ENCODE data around the gene FGF10. TPM values are rescaled to one million over a fixed set of nuclear protein-coding genes. Genes with fewer than 3 reads are reported as not detected.
A peak's percentile ranks its signal among the peaks of the same experiment; 100 is the strongest.

FGF10 gene
- polyA plus RNA-seq, 3 donors, result not detected

- Histone ChIP-seq H3K27me3 (ENCODE audit: control insufficient read depth in 2 of 2, insufficient read depth in 2 of 2, low read length in 2 of 2) (peaks cover 0 to 3% of the 10 kb centered on the region in 2 donors), H3K4me2 (replicated peaks; ENCODE audit: extremely low read depth, low read length, poor library complexity, severe bottlenecking) (no peak overlapping the region), H2AFZ (ENCODE audit: insufficient read depth, low read depth, low read length, poor library complexity, severe bottlenecking) (no peak overlapping the region), H3K79me2 (ENCODE audit: insufficient read depth, low read length) (no peaks in the 10 kb centered on the region), H4K20me1 (ENCODE audit: insufficient read depth, low read length) (no peaks in the 10 kb centered on the region), H3K27ac (ENCODE audit: low read depth in 1 of 2, low read length in 2 of 2) (no peak overlapping the region), H3K4me3 (replicated peaks in 1 of 3; ENCODE audit: low read depth in 2 of 3, low read length in 3 of 3) (no peak overlapping the region), H3K9me3 (replicated peaks in 1 of 2; ENCODE audit: control insufficient read depth in 1 of 2, insufficient read depth in 1 of 2, low read length in 2 of 2) (no peaks in the 10 kb centered on the region), H3K36me3 (replicated peaks in 1 of 2; ENCODE audit: control insufficient read depth in 1 of 2, insufficient read depth in 2 of 2, low read length in 2 of 2) (no peaks in the 10 kb centered on the region), H3K9ac (ENCODE audit: insufficient read depth, low read length, poor library complexity, severe bottlenecking) (no peak overlapping the region), H3K4me1 (ENCODE audit: control insufficient read depth in 1 of 2, insufficient read depth in 2 of 2, low read length in 2 of 2) (no peaks in the 10 kb centered on the region)
- intact Hi-C loops (cut with micrococcal nuclease), result no loop called here
- H3K9me3 Mint-ChIP-seq, result peaks cover 0 to 3% (median 0%) of the 10 kb centered on the region in 7 donors
- 89% methylated on average over 2 of the region's 3 CpGs for WGBS (ENCODE audit: insufficient coverage)
- TF ChIP-seq, protein P1, sequence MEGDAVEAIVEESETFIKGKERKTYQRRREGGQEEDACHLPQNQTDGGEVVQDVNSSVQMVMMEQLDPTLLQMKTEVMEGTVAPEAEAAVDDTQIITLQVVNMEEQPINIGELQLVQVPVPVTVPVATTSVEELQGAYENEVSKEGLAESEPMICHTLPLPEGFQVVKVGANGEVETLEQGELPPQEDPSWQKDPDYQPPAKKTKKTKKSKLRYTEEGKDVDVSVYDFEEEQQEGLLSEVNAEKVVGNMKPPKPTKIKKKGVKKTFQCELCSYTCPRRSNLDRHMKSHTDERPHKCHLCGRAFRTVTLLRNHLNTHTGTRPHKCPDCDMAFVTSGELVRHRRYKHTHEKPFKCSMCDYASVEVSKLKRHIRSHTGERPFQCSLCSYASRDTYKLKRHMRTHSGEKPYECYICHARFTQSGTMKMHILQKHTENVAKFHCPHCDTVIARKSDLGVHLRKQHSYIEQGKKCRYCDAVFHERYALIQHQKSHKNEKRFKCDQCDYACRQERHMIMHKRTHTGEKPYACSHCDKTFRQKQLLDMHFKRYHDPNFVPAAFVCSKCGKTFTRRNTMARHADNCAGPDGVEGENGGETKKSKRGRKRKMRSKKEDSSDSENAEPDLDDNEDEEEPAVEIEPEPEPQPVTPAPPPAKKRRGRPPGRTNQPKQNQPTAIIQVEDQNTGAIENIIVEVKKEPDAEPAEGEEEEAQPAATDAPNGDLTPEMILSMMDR (IDR thresholded peaks at IDR 0.05), result no peak
- no peak overlapping the region for H3K4me3 Mint-ChIP-seq
- DNase-seq, result no peak
- H3K36me3 Mint-ChIP-seq, result no peaks in the 10 kb centered on the region
- no peaks in the 10 kb centered on the region for H3K4me1 Mint-ChIP-seq
- no peak overlapping the region for H3K27ac Mint-ChIP-seq
- H3K27me3 Mint-ChIP-seq (ENCODE audit: low read depth in 3 of 3), result peaks cover 2 to 6% (median 3%) of the 10 kb centered on the region in 3 donors
These were observed 7.1 kb upstream of the FGF10 start for GRCh38 chr5:44396312-44396711.

DNA sequence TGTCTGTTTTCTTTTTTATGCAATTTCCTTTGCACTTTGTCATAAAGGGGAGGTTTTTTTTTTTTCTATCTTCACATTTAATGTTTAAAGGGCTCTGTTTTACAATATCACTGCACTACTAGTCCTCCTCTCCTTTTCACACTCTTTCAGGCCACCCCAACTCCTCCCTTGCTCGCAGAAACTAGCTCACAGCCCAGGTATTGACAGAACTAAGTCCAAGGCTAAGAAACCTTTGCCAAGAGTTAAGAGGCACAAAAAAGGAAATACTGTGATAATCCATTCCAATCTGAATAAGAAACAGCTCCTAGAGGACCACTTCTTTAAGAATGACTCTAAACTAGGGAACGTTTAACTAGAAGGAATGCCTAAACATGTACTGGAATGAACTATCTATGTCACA is 1.1 kb upstream of the FGF10 start:
- peaks cover 42 to 50% (median 44%) of the 10 kb centered on the region in 3 donors for H3K27me3 Mint-ChIP-seq (ENCODE audit: low read depth in 3 of 3)
- intact Hi-C loops (cut with micrococcal nuclease), result no loop called here
- 0% methylated on average over 1 of the region's 2 CpGs for WGBS (ENCODE audit: insufficient coverage)
- H3K27me3 ChIP-seq (ENCODE audit: control insufficient read depth in 2 of 2, insufficient read depth in 2 of 2, low read length in 2 of 2), result peaks cover 42 to 51% of the 10 kb centered on the region in 2 donors
- H4K20me1 ChIP-seq (ENCODE audit: insufficient read depth, low read length), result no peaks in the 10 kb centered on the region
- H3K36me3 ChIP-seq (replicated peaks in 1 of 2; ENCODE audit: control insufficient read depth in 1 of 2, insufficient read depth in 2 of 2, low read length in 2 of 2), result no peaks in the 10 kb centered on the region
- H3K9ac ChIP-seq (ENCODE audit: insufficient read depth, low read length, poor library complexity, severe bottlenecking), result no peak overlapping the region
- H3K4me1 Mint-ChIP-seq, result peaks cover 13% of the 10 kb centered on the region
- no peak overlapping the region for H3K4me3 ChIP-seq (replicated peaks in 1 of 3; ENCODE audit: low read depth in 2 of 3, low read length in 3 of 3)
- no peak overlapping the region for H3K27ac Mint-ChIP-seq
- TF ChIP-seq, protein P1 (IDR thresholded peaks at IDR 0.05), result no peak
- H3K36me3 Mint-ChIP-seq, result peaks cover 0 to 2% of the 10 kb centered on the region in 2 donors
- H3K4me2 ChIP-seq (replicated peaks; ENCODE audit: extremely low read depth, low read length, poor library complexity, severe bottlenecking), result no peak overlapping the region
- H3K4me1 ChIP-seq (ENCODE audit: control insufficient read depth in 1 of 2, insufficient read depth in 2 of 2, low read length in 2 of 2), result no peaks in the 10 kb centered on the region
- H3K27ac ChIP-seq (ENCODE audit: low read depth in 1 of 2, low read length in 2 of 2), result no peak overlapping the region
- no peak overlapping the region for H2AFZ ChIP-seq (ENCODE audit: insufficient read depth, low read depth, low read length, poor library complexity, severe bottlenecking)
- no peaks in the 10 kb centered on the region for H3K79me2 ChIP-seq (ENCODE audit: insufficient read depth, low read length)
- peak overlapping the region in 1 of 2 donors; percentile 69 for H3K4me3 Mint-ChIP-seq
- peaks cover 4 to 31% of the 10 kb centered on the region in 2 donors for H3K9me3 ChIP-seq (replicated peaks in 1 of 2; ENCODE audit: control insufficient read depth in 1 of 2, insufficient read depth in 1 of 2, low read length in 2 of 2)
- H3K9me3 Mint-ChIP-seq, result peaks cover 7 to 25% (median 20%) of the 10 kb centered on the region in 7 donors
- no peak for DNase-seq
